ENCODE results near the gene KIF20A.
"Not testable (repeated sequence)": the region's sequence is repeated elsewhere in the genome, so short reads cannot be mapped to it uniquely, and the experiment has no call there.

The KIF20A gene

GRCh38 chr5:138178516-138179276, at the start of gene KIF20A, which contains the start of gene BRD8:
KIF20A (plus strand) TSS chr5:138179112; CDS start chr5:138179681, 569 bp downstream.
BRD8 (minus strand) TSS chr5:138178630; CDS start chr5:138178614, 16 bp downstream.
- no peaks in the 10 kb centered on the region for H3K9me3 ChIP-seq (ENCODE audit: control insufficient read depth in 1 of 2, low read length in 2 of 2)

GRCh38 chr5:138129347-138129746, 49.6 kb upstream of the KIF20A start:
- H3K27ac ChIP-seq (ENCODE audit: low read depth, low read length), result no peak overlapping the region
- H3K36me3 ChIP-seq (ENCODE audit: control insufficient read depth in 1 of 2, insufficient read depth in 2 of 2, low read length in 2 of 2), result no peaks in the 10 kb centered on the region
- H3K9me3 ChIP-seq (ENCODE audit: control insufficient read depth in 1 of 2, low read length in 2 of 2), result no peaks in the 10 kb centered on the region
- no peak overlapping the region for H3K9ac ChIP-seq (ENCODE audit: low read depth in 1 of 2, low read length in 2 of 2)
- H3K27me3 ChIP-seq (ENCODE audit: control insufficient read depth in 1 of 2, insufficient read depth in 2 of 2, low read length in 2 of 2), result no peaks in the 10 kb centered on the region
- no peaks in the 10 kb centered on the region for H3K4me1 ChIP-seq (ENCODE audit: control insufficient read depth in 1 of 2, insufficient read depth in 2 of 2, low read length in 2 of 2)
- no peak overlapping the region for H3K4me3 ChIP-seq (ENCODE audit: low read depth in 1 of 2, low read length in 2 of 2)

More at GRCh38 chr5:138178516-138179276, at the start of gene KIF20A, which contains the start of gene BRD8:
- Histone ChIP-seq H3K27ac (ENCODE audit: low read depth, low read length) (peak within 1 kb of the TSS; percentile 64), H3K4me3 (ENCODE audit: low read depth in 1 of 2, low read length in 2 of 2) (peak within 1 kb of the TSS; percentile 95 to 96), H3K4me1 (ENCODE audit: control insufficient read depth in 1 of 2, insufficient read depth in 2 of 2, low read length in 2 of 2) (peaks cover 15 to 20% of the 10 kb centered on the region in 2 donors), H3K27me3 (ENCODE audit: control insufficient read depth in 1 of 2, insufficient read depth in 2 of 2, low read length in 2 of 2) (no peaks in the 10 kb centered on the region), H3K9ac (ENCODE audit: low read depth in 1 of 2, low read length in 2 of 2) (peak within 1 kb of the TSS; percentile 69 to 86), H3K36me3 (ENCODE audit: control insufficient read depth in 1 of 2, insufficient read depth in 2 of 2, low read length in 2 of 2) (peaks cover 7 to 34% of the 10 kb centered on the region in 2 donors)

GRCh38 chr5:138132543-138132942, 46.4 kb upstream of the KIF20A start:
- no peak overlapping the region for H3K9ac ChIP-seq (ENCODE audit: low read depth in 1 of 2, low read length in 2 of 2)
- no peaks in the 10 kb centered on the region for H3K4me1 ChIP-seq (ENCODE audit: control insufficient read depth in 1 of 2, insufficient read depth in 2 of 2, low read length in 2 of 2)
- no peak overlapping the region for H3K27ac ChIP-seq (ENCODE audit: low read depth, low read length)
- peak overlapping the region in 1 of 2 donors; percentile 30 for H3K4me3 ChIP-seq (ENCODE audit: low read depth in 1 of 2, low read length in 2 of 2)
- H3K27me3 ChIP-seq (ENCODE audit: control insufficient read depth in 1 of 2, insufficient read depth in 2 of 2, low read length in 2 of 2), result no peaks in the 10 kb centered on the region
- H3K36me3 ChIP-seq (ENCODE audit: control insufficient read depth in 1 of 2, insufficient read depth in 2 of 2, low read length in 2 of 2), result no peaks in the 10 kb centered on the region
- no peaks in the 10 kb centered on the region for H3K9me3 ChIP-seq (ENCODE audit: control insufficient read depth in 1 of 2, low read length in 2 of 2)

GRCh38 chr5:138138949-138139780, 39.7 kb upstream of the KIF20A start, which contains the start of gene NME5:
NME5 (minus strand) TSS chr5:138139428; CDS start chr5:138138780, 648 bp downstream.
- H3K4me1 ChIP-seq (ENCODE audit: control insufficient read depth in 1 of 2, insufficient read depth in 2 of 2, low read length in 2 of 2), result peaks cover 0 to 6% of the 10 kb centered on the region in 2 donors
- no peaks in the 10 kb centered on the region for H3K9me3 ChIP-seq (ENCODE audit: control insufficient read depth in 1 of 2, low read length in 2 of 2)
- no peak within 1 kb of the TSS for H3K27ac ChIP-seq (ENCODE audit: low read depth, low read length)
- no peaks in the 10 kb centered on the region for H3K36me3 ChIP-seq (ENCODE audit: control insufficient read depth in 1 of 2, insufficient read depth in 2 of 2, low read length in 2 of 2)
- no peak within 1 kb of the TSS for H3K9ac ChIP-seq (ENCODE audit: low read depth in 1 of 2, low read length in 2 of 2)
- no peaks in the 10 kb centered on the region for H3K27me3 ChIP-seq (ENCODE audit: control insufficient read depth in 1 of 2, insufficient read depth in 2 of 2, low read length in 2 of 2)
- peak within 1 kb of the TSS; percentile 60 to 64 for H3K4me3 ChIP-seq (ENCODE audit: low read depth in 1 of 2, low read length in 2 of 2)

- Histone ChIP-seq H3K4me3 (ENCODE audit: low read depth in 1 of 2, low read length in 2 of 2) (peak overlapping the region in 1 of 2 donors; percentile 60), H3K36me3 (ENCODE audit: control insufficient read depth in 1 of 2, insufficient read depth in 2 of 2, low read length in 2 of 2) (no peaks in the 10 kb centered on the region), H3K27me3 (ENCODE audit: control insufficient read depth in 1 of 2, insufficient read depth in 2 of 2, low read length in 2 of 2) (no peaks in the 10 kb centered on the region), H3K9me3 (ENCODE audit: control insufficient read depth in 1 of 2, low read length in 2 of 2) (no peaks in the 10 kb centered on the region), H3K27ac (ENCODE audit: low read depth, low read length) (no peak overlapping the region), H3K4me1 (ENCODE audit: control insufficient read depth in 1 of 2, insufficient read depth in 2 of 2, low read length in 2 of 2) (peaks cover 0 to 6% of the 10 kb centered on the region in 2 donors), H3K9ac (ENCODE audit: low read depth in 1 of 2, low read length in 2 of 2) (no peak overlapping the region)
These were observed 39.2 kb upstream of the KIF20A start for GRCh38 chr5:138139781-138140090.

GRCh38 chr5:138140268-138140667, 38.6 kb upstream of the KIF20A start:
- Histone ChIP-seq H3K9me3 (ENCODE audit: control insufficient read depth in 1 of 2, low read length in 2 of 2) (no peaks in the 10 kb centered on the region), H3K4me1 (ENCODE audit: control insufficient read depth in 1 of 2, insufficient read depth in 2 of 2, low read length in 2 of 2) (peaks cover 0 to 6% of the 10 kb centered on the region in 2 donors), H3K4me3 (ENCODE audit: low read depth in 1 of 2, low read length in 2 of 2) (no peak overlapping the region), H3K9ac (ENCODE audit: low read depth in 1 of 2, low read length in 2 of 2) (no peak overlapping the region), H3K27me3 (ENCODE audit: control insufficient read depth in 1 of 2, insufficient read depth in 2 of 2, low read length in 2 of 2) (no peaks in the 10 kb centered on the region), H3K36me3 (ENCODE audit: control insufficient read depth in 1 of 2, insufficient read depth in 2 of 2, low read length in 2 of 2) (no peaks in the 10 kb centered on the region), H3K27ac (ENCODE audit: low read depth, low read length) (no peak overlapping the region)

- H3K9ac ChIP-seq (ENCODE audit: low read depth in 1 of 2, low read length in 2 of 2), result no peak overlapping the region
- H3K27ac ChIP-seq (ENCODE audit: low read depth, low read length), result no peak overlapping the region
- no peaks in the 10 kb centered on the region for H3K9me3 ChIP-seq (ENCODE audit: control insufficient read depth in 1 of 2, low read length in 2 of 2)
- peaks cover 0 to 6% of the 10 kb centered on the region in 2 donors for H3K4me1 ChIP-seq (ENCODE audit: control insufficient read depth in 1 of 2, insufficient read depth in 2 of 2, low read length in 2 of 2)
- H3K36me3 ChIP-seq (ENCODE audit: control insufficient read depth in 1 of 2, insufficient read depth in 2 of 2, low read length in 2 of 2), result no peaks in the 10 kb centered on the region
- no peak overlapping the region for H3K4me3 ChIP-seq (ENCODE audit: low read depth in 1 of 2, low read length in 2 of 2)
- no peaks in the 10 kb centered on the region for H3K27me3 ChIP-seq (ENCODE audit: control insufficient read depth in 1 of 2, insufficient read depth in 2 of 2, low read length in 2 of 2)
These were observed 37.2 kb upstream of the KIF20A start for GRCh38 chr5:138141734-138142133.

- not testable (repeated sequence) for H3K4me1 ChIP-seq (ENCODE audit: control insufficient read depth in 1 of 2, insufficient read depth in 2 of 2, low read length in 2 of 2); H3K27ac ChIP-seq (ENCODE audit: low read depth, low read length); H3K4me3 ChIP-seq (ENCODE audit: low read depth in 1 of 2, low read length in 2 of 2); H3K27me3 ChIP-seq (ENCODE audit: control insufficient read depth in 1 of 2, insufficient read depth in 2 of 2, low read length in 2 of 2); H3K9ac ChIP-seq (ENCODE audit: low read depth in 1 of 2, low read length in 2 of 2); H3K36me3 ChIP-seq (ENCODE audit: control insufficient read depth in 1 of 2, insufficient read depth in 2 of 2, low read length in 2 of 2); H3K9me3 ChIP-seq (ENCODE audit: control insufficient read depth in 1 of 2, low read length in 2 of 2)
These were observed 35.3 kb upstream of the KIF20A start for GRCh38 chr5:138143578-138143977.

- Histone ChIP-seq H3K36me3 (ENCODE audit: control insufficient read depth in 1 of 2, insufficient read depth in 2 of 2, low read length in 2 of 2) (no peaks in the 10 kb centered on the region), H3K9me3 (ENCODE audit: control insufficient read depth in 1 of 2, low read length in 2 of 2) (no peaks in the 10 kb centered on the region), H3K27ac (ENCODE audit: low read depth, low read length) (no peak overlapping the region), H3K4me1 (ENCODE audit: control insufficient read depth in 1 of 2, insufficient read depth in 2 of 2, low read length in 2 of 2) (no peaks in the 10 kb centered on the region), H3K9ac (ENCODE audit: low read depth in 1 of 2, low read length in 2 of 2) (no peak overlapping the region), H3K27me3 (ENCODE audit: control insufficient read depth in 1 of 2, insufficient read depth in 2 of 2, low read length in 2 of 2) (no peaks in the 10 kb centered on the region), H3K4me3 (ENCODE audit: low read depth in 1 of 2, low read length in 2 of 2) (no peak overlapping the region)
These were observed 30.1 kb upstream of the KIF20A start for GRCh38 chr5:138148811-138149210.

GRCh38 chr5:138149530-138149929, 29.4 kb upstream of the KIF20A start:
- H3K27ac ChIP-seq (ENCODE audit: low read depth, low read length), result no peak overlapping the region
- H3K4me1 ChIP-seq (ENCODE audit: control insufficient read depth in 1 of 2, insufficient read depth in 2 of 2, low read length in 2 of 2), result no peaks in the 10 kb centered on the region
- no peak overlapping the region for H3K9ac ChIP-seq (ENCODE audit: low read depth in 1 of 2, low read length in 2 of 2)
- H3K36me3 ChIP-seq (ENCODE audit: control insufficient read depth in 1 of 2, insufficient read depth in 2 of 2, low read length in 2 of 2), result no peaks in the 10 kb centered on the region
- no peaks in the 10 kb centered on the region for H3K27me3 ChIP-seq (ENCODE audit: control insufficient read depth in 1 of 2, insufficient read depth in 2 of 2, low read length in 2 of 2)
- H3K9me3 ChIP-seq (ENCODE audit: control insufficient read depth in 1 of 2, low read length in 2 of 2), result no peaks in the 10 kb centered on the region
- H3K4me3 ChIP-seq (ENCODE audit: low read depth in 1 of 2, low read length in 2 of 2), result no peak overlapping the region
